HTERT RPE-1 (cell line): ENCODE results near the gene DIS3L2.
"Not testable (repeated sequence)": the region's sequence is repeated elsewhere in the genome, so short reads cannot be mapped to it uniquely, and the experiment has no call there.

Experiments
- in situ Hi-C: fragments of 300-500 bp; cut with MboI; formaldehyde crosslinking; loops from 4 replicates; pipeline ENCODE4 v1.14.3; 2020; ENCODE audit warnings: low sequenced_read_pairs

DIS3L2 gene

GRCh38 chr2:232113821-232114220, 152.3 kb downstream of the DIS3L2 start:
- in situ Hi-C loops, result no loop called here

- in situ Hi-C loops, result not testable (repeated sequence)
These were observed 154.3 kb downstream of the DIS3L2 start for GRCh38 chr2:232115728-232116361.

GRCh38 chr2:232116852-232117251, 155.3 kb downstream of the DIS3L2 start:
- in situ Hi-C loops, result no loop called here

- in situ Hi-C loops, result no loop called here
These were observed 155.9 kb downstream of the DIS3L2 start for GRCh38 chr2:232117413-232117812.

DNA sequence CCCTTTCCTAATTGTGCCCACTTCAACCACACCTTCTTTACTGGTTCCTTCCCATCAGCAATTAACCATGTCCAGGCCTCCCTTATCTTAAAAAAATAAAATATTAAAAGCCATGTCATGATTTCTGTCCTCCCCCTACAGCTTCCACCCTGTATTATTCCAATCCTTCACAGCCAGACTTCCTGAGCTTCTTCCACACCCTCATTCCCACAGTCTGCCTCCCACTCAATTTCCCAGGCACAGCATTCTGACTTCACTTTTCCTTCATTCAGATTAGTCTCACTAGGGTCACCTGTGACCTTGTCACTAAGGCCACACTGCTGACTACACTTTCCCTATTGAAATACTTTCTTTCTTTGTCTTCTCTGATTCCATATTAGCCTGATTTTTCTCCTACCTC, 159.4 kb downstream of the DIS3L2 start:
- in situ Hi-C loops, result no loop called here

GRCh38 chr2:232124309-232124708, 162.8 kb downstream of the DIS3L2 start:
- in situ Hi-C loops, result no loop called here

GRCh38 chr2:232126301-232127099, 165.0 kb downstream of the DIS3L2 start:
- in situ Hi-C loops, result no loop called here

DNA sequence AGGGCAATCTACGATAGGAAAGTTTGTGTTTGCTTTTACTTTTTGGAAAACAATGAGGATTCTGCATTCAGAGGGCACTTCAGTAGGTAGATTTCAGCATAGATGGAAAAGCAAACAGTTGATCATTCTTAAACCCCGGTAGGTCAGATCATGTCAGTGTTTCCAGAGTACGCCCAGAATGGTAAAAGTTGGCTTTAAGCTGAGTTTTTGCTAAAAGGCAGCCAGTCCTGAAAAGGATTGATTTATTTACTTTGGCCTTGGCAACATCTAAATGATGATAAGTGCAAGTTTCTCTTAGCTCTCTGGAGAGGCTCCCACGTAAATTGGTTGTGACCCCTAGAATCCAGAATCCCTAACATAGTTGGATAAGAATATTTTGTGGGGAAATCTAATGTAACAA, 168.0 kb downstream of the DIS3L2 start:
- in situ Hi-C loops, result no loop called here

- in situ Hi-C loops, result no loop called here
These were observed 170.7 kb downstream of the DIS3L2 start for GRCh38 chr2:232132181-232132580.

GRCh38 chr2:232133078-232133477, 171.6 kb downstream of the DIS3L2 start:
- in situ Hi-C loops, result no loop called here

DNA sequence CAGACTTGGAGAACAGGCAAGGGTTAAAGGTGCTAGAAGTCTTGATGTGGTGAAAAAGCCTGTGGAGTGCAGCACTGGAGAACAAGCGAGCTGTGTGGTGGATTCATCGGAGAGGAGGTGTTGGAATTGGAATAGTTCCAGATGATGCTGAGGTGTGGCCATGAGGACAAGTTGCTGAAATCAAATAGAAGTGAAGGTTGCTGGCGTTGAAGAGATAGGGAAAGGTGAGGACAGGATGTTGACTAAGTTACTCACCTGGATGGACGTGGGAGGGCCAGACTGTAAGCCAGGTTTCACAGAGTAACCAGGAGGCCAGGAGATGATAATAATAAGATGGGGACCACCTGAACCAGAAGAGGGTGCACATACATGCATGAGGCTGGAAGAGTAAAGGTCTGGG, 173.4 kb downstream of the DIS3L2 start:
- in situ Hi-C loops, result no loop called here

DNA sequence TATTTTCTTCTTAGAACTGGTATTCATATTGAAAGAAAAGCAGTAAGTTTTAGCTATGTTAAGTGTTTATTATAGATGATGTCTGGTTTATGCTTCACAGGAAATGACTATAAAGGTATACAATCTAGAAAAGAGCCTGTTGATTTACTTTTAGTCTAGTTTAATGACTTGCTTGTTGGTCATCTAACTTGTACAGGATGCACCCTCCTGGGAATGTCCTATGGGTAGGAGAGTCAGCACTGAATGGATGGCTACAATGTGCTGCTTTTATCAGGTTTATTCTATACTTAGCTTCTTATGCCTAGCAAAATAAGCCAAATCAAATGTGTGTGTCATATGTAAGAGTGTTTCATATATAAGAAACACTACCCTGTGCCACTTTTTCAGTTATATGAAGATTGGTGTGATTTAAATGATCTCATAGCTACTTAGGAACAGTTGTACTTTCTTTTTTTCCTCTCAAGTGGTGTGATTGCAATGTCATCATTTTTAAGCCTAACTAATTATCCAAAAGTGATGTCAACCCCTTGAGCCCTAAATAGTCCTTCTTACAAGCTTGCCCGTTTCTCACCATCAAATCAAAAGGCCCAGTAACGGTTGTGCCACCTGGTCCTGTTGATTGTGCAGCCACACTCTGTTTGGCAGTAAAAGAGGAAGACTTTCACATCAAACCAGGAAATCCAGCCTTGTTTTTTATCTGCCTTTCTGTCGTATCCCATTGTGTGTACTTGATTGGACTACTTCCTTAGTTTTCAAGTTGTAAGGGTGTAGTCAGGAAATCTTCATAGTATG, 176.0 kb downstream of the DIS3L2 start:
- in situ Hi-C loops, result no loop called here

DNA sequence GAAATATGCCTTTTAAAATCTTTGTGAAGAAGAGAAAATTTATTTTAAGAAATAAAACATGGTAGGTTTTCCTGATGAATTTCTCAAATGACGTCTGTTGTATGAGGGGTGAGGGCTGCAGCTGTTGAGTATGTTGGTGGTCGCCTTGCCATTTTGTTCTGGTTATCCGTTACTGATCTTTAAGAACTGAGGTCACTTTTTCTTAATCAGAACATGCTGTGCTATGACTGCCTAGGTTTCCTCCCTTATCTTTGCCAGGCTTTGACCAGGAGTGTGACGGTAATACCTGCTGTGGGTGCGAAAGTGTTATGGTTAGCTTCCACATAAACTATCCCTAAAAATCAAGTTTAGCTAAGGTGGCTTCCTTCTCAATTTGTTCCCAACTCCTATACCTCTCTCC, 176.9 kb downstream of the DIS3L2 start:
- in situ Hi-C loops, result no loop called here

DNA sequence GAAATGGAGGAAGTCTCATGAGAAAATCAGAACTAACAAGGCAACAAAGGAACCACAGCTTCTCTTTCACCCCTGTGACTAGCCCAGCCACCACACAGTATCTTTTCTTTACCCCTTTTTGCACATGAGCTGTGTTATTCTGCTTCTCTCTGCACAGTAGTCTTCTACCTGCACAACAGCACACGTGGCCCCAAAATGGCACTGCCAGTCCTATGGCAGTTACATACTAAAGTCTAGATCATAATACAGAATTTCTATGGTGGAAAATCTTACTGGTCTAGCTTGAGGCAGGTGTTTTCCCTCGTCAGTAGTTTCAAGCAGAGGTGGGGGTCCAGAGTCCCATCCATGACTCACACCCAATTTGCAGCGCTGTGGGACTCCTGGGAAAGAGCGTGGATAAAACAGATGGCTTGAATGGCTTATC, 177.7 kb downstream of the DIS3L2 start:
- in situ Hi-C loops, result no loop called here

GRCh38 chr2:232139786-232140562, 178.5 kb downstream of the DIS3L2 start:
- in situ Hi-C loops, result no loop called here

GRCh38 chr2:232141591-232141990, 180.1 kb downstream of the DIS3L2 start:
- in situ Hi-C loops, result no loop called here

DNA sequence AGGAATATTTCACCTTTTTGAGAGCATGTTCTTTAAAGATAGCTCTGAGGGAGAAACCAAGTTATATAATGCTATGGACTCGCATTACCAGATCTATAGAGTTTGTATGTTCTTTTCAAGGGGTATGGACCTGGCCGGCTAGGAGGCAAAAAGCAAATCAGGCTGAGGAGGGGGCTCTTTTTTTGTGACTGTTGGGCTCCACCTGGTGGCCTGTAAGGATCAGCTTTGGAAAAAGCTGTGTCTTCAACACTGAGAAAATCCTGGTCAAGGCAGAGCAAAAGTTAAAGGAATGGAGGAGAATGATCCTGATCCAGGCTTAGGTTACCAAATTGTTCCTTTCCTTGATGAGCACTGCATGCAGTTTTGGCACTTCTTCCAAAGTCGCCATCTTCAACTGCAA, 180.5 kb downstream of the DIS3L2 start:
- in situ Hi-C loops, result no loop called here

GRCh38 chr2:232142502-232142901, 181.0 kb downstream of the DIS3L2 start:
- in situ Hi-C loops, result no loop called here

- in situ Hi-C loops, result no loop called here
These were observed 184.8 kb downstream of the DIS3L2 start for GRCh38 chr2:232146294-232146693.

GRCh38 chr2:232147440-232148077, 186.0 kb downstream of the DIS3L2 start:
- in situ Hi-C loops, result no loop called here
